Cardiac muscle cell (in vitro differentiated cells and primary cell): ENCODE data around the gene MTREX. TPM values are rescaled to one million over a fixed set of nuclear protein-coding genes. Genes with fewer than 3 reads are reported as not detected.

Experiments used
- DNase-seq, 2 donors: peaks; one replicate each; pipeline versions ENCODE4 v3.0.0 to v3.0.0-alpha.2; 2010 to 2017; ENCODE audit warnings: low read depth in 1 of 2, low spot score in 1 of 2
- H3K27ac ChIP-seq: fragments of 200-600 bp; sonication (generic); 2 replicates; pipeline ENCODE4 v1.5.1; 2016
- H3K27me3 ChIP-seq: fragments of 200-600 bp; sonication (generic); 2 replicates; pipeline ENCODE4 v1.6.0; 2016; ENCODE audit warnings: control low read depth
- H3K36me3 ChIP-seq: fragments of 200-600 bp; sonication (generic); 2 replicates; pipeline ENCODE4 v1.5.1; 2016; ENCODE audit warnings: control low read depth
- H3K4me1 ChIP-seq: fragments of 200-600 bp; sonication (generic); 2 replicates; pipeline ENCODE4 v1.8.1; 2017; ENCODE audit warnings: low read depth, mild to moderate bottlenecking, mixed run types
- H3K4me3 ChIP-seq: fragments of 200-600 bp; sonication (generic); 2 replicates; pipeline ENCODE4 v1.5.1; 2016; ENCODE audit warnings: mild to moderate bottlenecking
- H3K9me3 ChIP-seq: fragments of 200-600 bp; sonication (generic); 2 replicates; pipeline ENCODE4 v1.5.1; 2017; ENCODE audit warnings: low read depth, mild to moderate bottlenecking, control low read depth
- CTCF ChIP-seq: IDR thresholded peaks from 2 replicates; pipeline ENCODE4 v1.5.1; 2012; ENCODE audit warnings: low read depth, mild to moderate bottlenecking, low read length
- polyA plus RNA-seq: library from polyadenylated mRNA; unstranded; fragments of >200 nt; fragmentation: Nextera tagmentation; extraction: Ambion mirVana; gene quantifications from 2 replicates; pipeline ENCODE4 v1.2.1, GENCODE V29; 2016
- total RNA-seq: library from RNA; depleted of rRNA; stranded (reverse); fragments of >200 nt; gene quantifications from 2 replicates; pipeline ENCODE4 v1.2.3, GENCODE V29; 2016

Gene MTREX
- total and polyA plus RNA-seq, 2 experiments from 2014 or later, result 32.8 to 65.2 TPM

- no peaks in the 10 kb centered on the region for H3K27me3 ChIP-seq
- H3K36me3 ChIP-seq, result peaks cover 26% of the 10 kb centered on the region
- no peak for DNase-seq
Observed at GRCh38 chr5:55370291-55370925, 62.6 kb downstream of the MTREX start.

GRCh38 chr5:55371145-55371544, 63.4 kb downstream of the MTREX start:
- no peaks in the 10 kb centered on the region for H3K27me3 ChIP-seq
- no peaks in the 10 kb centered on the region for H3K4me1 ChIP-seq
- H3K4me3 ChIP-seq, result no peak overlapping the region
- no peak overlapping the region for H3K27ac ChIP-seq
- no peaks in the 10 kb centered on the region for H3K9me3 ChIP-seq
- TF ChIP-seq CTCF, result no peak
- no peak for DNase-seq
- peaks cover 26% of the 10 kb centered on the region for H3K36me3 ChIP-seq

More at GRCh38 chr5:55370291-55370925, 62.6 kb downstream of the MTREX start:
- Histone ChIP-seq H3K27ac (no peak overlapping the region), H3K4me3 (no peak overlapping the region), H3K9me3 (no peaks in the 10 kb centered on the region), H3K4me1 (no peaks in the 10 kb centered on the region)
- no peak for TF ChIP-seq CTCF

GRCh38 chr5:55372130-55372925, 64.5 kb downstream of the MTREX start:
- H3K4me3 ChIP-seq, result no peak overlapping the region
- H3K36me3 ChIP-seq, result peaks cover 22% of the 10 kb centered on the region
- no peak for TF ChIP-seq CTCF
- no peaks in the 10 kb centered on the region for H3K9me3 ChIP-seq
- H3K4me1 ChIP-seq, result no peaks in the 10 kb centered on the region
- H3K27ac ChIP-seq, result no peak overlapping the region
- H3K27me3 ChIP-seq, result no peaks in the 10 kb centered on the region
- DNase-seq, result no peak

GRCh38 chr5:55377810-55378209, 70.0 kb downstream of the MTREX start:
- no peak for TF ChIP-seq CTCF
- Histone ChIP-seq H3K27ac (no peak overlapping the region), H3K9me3 (no peaks in the 10 kb centered on the region), H3K4me1 (no peaks in the 10 kb centered on the region), H3K27me3 (no peaks in the 10 kb centered on the region), H3K36me3 (peaks cover 21% of the 10 kb centered on the region), H3K4me3 (no peak overlapping the region)
- DNase-seq, result no peak

GRCh38 chr5:55383254-55383653, 75.5 kb downstream of the MTREX start:
- Histone ChIP-seq H3K36me3 (peaks cover 23% of the 10 kb centered on the region), H3K4me3 (no peak overlapping the region)

More at GRCh38 chr5:55383254-55383653, 75.5 kb downstream of the MTREX start:
- Histone ChIP-seq H3K27me3 (no peaks in the 10 kb centered on the region), H3K9me3 (no peaks in the 10 kb centered on the region), H3K4me1 (no peaks in the 10 kb centered on the region), H3K27ac (no peak overlapping the region)
- no peak for DNase-seq
- TF ChIP-seq CTCF, result no peak
